HG03571 (cell line): Measurements from ENCODE around the gene MRFAP1L1.

Source experiments
- ATAC-seq: cut with Tn5 transposase; IDR thresholded peaks from one replicate; pipeline ENCODE4 v1.9.1; 2021; ENCODE audit not compliant: unreplicated experiment

Gene MRFAP1L1

GRCh38 chr4:6663596-6664393 lies 45.9 kb downstream of the MRFAP1L1 start:
- no peak for ATAC-seq

DNA sequence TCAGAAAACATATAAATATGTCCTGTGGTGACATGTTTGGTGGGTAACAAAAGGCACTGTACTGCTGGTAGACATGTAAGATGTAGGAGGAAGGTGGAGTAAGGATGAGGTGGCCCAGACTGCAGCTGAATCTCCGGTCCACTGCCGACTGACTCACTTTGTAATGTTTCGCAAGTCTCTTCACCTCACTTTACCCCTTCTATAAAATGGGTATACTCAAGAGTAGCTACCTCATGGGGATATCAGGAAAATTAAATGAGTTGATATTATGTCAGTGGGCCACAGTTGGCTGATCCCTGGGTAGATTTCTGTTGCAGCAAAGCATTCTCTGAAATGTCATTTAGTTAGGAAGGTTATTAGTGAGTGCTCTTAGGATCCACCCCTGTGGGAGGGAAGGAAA lies 47.1 kb downstream of the MRFAP1L1 start:
- no peak for ATAC-seq

DNA sequence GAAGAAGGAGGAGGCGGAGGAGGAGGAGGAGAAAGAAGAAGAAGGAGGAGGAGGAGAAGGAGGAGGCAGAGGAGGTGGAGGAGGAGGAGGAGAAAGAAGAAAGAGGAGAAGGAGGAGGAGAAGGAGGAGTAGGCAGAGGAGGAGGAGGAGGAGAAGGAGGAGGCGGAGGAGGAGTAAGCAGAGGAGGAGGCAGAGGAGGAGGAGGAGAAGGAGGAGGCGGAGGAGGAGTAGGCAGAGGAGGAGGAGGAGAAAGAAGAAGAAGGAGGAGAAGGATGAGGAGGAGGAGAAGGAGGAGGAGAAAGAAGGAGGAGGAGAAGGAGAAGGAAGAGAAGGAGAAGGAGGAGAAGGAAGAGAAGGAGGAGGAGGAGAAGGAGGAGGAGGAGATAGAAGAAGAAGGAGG lies 49.2 kb downstream of the MRFAP1L1 start:
- ATAC-seq, result no peak

DNA sequence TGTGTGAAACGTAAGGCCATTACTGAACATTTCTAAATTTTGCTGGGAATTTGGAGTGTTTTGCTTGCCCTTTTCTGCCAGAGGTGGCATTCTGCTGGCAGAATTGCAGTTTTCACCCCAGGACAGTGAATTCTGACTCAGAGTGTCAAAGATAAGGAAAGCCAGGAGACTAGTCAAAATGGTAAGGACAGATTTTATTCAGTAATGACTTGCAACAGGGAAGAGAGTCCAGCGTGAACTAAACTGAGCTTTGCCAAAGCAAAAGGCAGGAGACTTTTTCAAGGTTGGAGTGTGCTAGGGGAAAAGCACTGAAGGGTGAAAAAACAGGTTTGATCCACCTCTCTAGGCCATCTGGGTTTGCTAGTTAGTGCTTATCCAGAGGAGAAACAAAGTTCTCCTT lies 49.8 kb downstream of the MRFAP1L1 start:
- ATAC-seq, result no peak

GRCh38 chr4:6658597-6659075 lies 51.0 kb downstream of the MRFAP1L1 start:
- ATAC-seq, result no peak

DNA sequence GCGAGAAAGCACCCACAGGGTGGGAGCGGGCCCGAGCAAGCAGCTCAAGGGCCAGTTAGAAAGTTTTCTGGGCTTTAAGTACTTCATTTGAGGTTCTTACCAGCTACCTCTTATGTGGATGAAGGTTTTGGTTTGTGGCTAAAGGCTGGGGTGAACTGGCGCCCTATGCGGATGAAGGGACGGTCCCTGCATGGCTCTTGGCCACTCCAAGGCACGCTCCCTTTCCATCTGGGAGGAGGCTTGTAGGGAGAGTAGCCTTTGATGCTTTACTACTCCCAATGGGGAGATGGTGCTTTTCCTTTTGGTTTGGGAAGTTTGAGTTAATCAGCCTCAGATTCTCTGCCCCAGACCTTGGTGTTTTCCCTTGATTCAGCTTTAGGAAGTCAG lies 51.5 kb downstream of the MRFAP1L1 start:
- no peak for ATAC-seq
